Neural progenitor cell (in vitro differentiated cells): ENCODE measurements around the gene ZCWPW1.

Experiments
- EZH2 ChIP-seq: fragments of 200-600 bp; sonication (generic); IDR thresholded peaks from 2 replicates; pipeline ENCODE4 v1.6.1; 2017; ENCODE audit warnings: antibody characterized with exemption, mild to moderate bottlenecking, moderate library complexity
- TF ChIP-seq, protein P1 (sequence below): fragments of 200-600 bp; sonication (generic); IDR thresholded peaks from 2 replicates; pipeline ENCODE4 v1.5.1; 2017; ENCODE audit warnings: antibody characterized with exemption, mild to moderate bottlenecking

DNA sequence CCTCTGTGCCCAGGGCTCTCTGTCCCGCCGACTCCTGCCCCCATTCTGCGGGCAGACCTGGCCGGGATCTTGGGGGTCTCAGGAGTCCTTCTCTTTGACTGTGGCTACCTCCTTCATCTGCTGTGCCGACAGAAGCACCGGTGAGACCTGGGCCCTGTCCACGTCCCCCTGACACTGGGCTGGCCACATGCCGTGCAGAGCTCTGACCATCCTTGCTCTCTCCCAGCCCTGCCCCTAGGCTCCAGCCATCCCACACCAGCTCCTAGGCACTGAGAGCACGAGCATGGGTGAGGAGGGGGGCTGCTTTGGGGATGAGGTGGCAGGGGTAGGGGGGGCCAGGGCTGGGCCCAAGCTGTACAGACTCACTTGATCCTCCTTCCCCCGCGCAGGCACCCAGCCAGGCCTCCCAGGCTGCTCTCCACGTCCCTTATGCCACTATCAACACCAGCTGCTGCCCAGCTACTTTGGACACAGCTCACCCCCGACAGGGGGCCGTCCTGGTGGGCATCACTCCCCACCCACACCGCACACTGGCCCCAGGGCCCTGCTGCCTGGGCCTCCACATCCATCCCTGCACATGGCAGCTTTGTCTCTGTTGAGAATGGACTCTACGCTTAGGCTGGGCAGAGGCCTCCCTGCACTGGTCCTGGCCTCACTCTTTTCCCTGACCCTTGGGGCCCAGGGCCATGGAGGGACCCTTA, 75.4 kb downstream of the ZCWPW1 start:
- TF ChIP-seq EZH2: no peak
- TF ChIP-seq, protein P1, sequence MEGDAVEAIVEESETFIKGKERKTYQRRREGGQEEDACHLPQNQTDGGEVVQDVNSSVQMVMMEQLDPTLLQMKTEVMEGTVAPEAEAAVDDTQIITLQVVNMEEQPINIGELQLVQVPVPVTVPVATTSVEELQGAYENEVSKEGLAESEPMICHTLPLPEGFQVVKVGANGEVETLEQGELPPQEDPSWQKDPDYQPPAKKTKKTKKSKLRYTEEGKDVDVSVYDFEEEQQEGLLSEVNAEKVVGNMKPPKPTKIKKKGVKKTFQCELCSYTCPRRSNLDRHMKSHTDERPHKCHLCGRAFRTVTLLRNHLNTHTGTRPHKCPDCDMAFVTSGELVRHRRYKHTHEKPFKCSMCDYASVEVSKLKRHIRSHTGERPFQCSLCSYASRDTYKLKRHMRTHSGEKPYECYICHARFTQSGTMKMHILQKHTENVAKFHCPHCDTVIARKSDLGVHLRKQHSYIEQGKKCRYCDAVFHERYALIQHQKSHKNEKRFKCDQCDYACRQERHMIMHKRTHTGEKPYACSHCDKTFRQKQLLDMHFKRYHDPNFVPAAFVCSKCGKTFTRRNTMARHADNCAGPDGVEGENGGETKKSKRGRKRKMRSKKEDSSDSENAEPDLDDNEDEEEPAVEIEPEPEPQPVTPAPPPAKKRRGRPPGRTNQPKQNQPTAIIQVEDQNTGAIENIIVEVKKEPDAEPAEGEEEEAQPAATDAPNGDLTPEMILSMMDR: no peak
